H9 (cell line): ENCODE measurements around the gene LRMDA. TPM values are rescaled to one million over a fixed set of nuclear protein-coding genes. Genes with fewer than 3 reads are reported as not detected.

Experiments used
- DNase-seq: peaks from one replicate; pipeline ENCODE4 v3.0.0-alpha.2; 2017
- H2AFZ ChIP-seq: one replicate; pipeline ENCODE4 v1.6.1; 2013; ENCODE audit warnings: mild to moderate bottlenecking, low read length, control low read depth, moderate library complexity
- H2AK5ac ChIP-seq: 2 replicates; pipeline ENCODE4 v1.6.1; 2013; ENCODE audit warnings: low read length, control low read depth, mixed read lengths; ENCODE audit not compliant: insufficient read length
- H2BK120ac ChIP-seq: one replicate; pipeline ENCODE4 v1.6.1; 2013; ENCODE audit warnings: low read depth, mild to moderate bottlenecking, low read length, control low read depth, inconsistent platforms; ENCODE audit not compliant: poor library complexity, severe bottlenecking
- H2BK12ac ChIP-seq: 2 replicates; pipeline ENCODE4 v1.6.1; 2013; ENCODE audit warnings: low read length, control low read depth, mixed read lengths, low read depth; ENCODE audit not compliant: insufficient read length
- H2BK15ac ChIP-seq: 2 replicates; pipeline ENCODE4 v1.6.1; 2013; ENCODE audit warnings: low read depth, low read length, control low read depth
- H2BK20ac ChIP-seq: one replicate; pipeline ENCODE4 v1.6.1; 2013; ENCODE audit warnings: low read depth, mild to moderate bottlenecking, low read length, control low read depth, inconsistent platforms; ENCODE audit not compliant: poor library complexity, severe bottlenecking
- H2BK5ac ChIP-seq: 2 replicates; pipeline ENCODE4 v1.6.1; 2013; ENCODE audit warnings: low read length, control low read depth, mixed read lengths; ENCODE audit not compliant: insufficient read length
- H3K14ac ChIP-seq: 2 replicates; pipeline ENCODE4 v1.6.1; 2013; ENCODE audit warnings: low read length, control low read depth; ENCODE audit not compliant: insufficient read depth
- H3K18ac ChIP-seq: 2 replicates; pipeline ENCODE4 v1.6.1; 2013; ENCODE audit warnings: low read depth, mild to moderate bottlenecking, mixed read lengths, low read length, control low read depth; ENCODE audit not compliant: insufficient read length
- H3K23ac ChIP-seq: 2 replicates; pipeline ENCODE4 v1.6.1; 2013; ENCODE audit warnings: low read length, control low read depth, mixed read lengths, low read depth; ENCODE audit not compliant: insufficient read length
- H3K23me2 ChIP-seq: 2 replicates; pipeline ENCODE4 v1.6.1; 2013; ENCODE audit warnings: low read depth, mild to moderate bottlenecking, mixed read lengths, low read length, control low read depth; ENCODE audit not compliant: insufficient read length, poor library complexity, severe bottlenecking
- H3K27ac ChIP-seq: 2 replicates; pipeline ENCODE4 v1.5.1; 2013; ENCODE audit warnings: low read length, control low read depth, mixed read lengths, low read depth; ENCODE audit not compliant: insufficient read length
- H3K27me3 ChIP-seq: 2 replicates; pipeline ENCODE4 v1.6.1; 2013; ENCODE audit warnings: low read length, control low read depth, inconsistent platforms; ENCODE audit not compliant: insufficient read depth
- H3K4ac ChIP-seq: 2 replicates; pipeline ENCODE4 v1.6.1; 2013; ENCODE audit warnings: low read depth, mild to moderate bottlenecking, control low read depth, inconsistent platforms, low read length, moderate library complexity
- H3K4me1 ChIP-seq: 2 replicates; pipeline ENCODE4 v1.6.1; 2013; ENCODE audit warnings: low read length, control low read depth, inconsistent platforms; ENCODE audit not compliant: insufficient read depth
- H3K4me2 ChIP-seq: 2 replicates; pipeline ENCODE4 v1.6.1; 2013; ENCODE audit warnings: low read length, control low read depth, mixed read lengths; ENCODE audit not compliant: insufficient read length, insufficient read depth
- H3K56ac ChIP-seq: 2 replicates; pipeline ENCODE4 v1.6.1; 2013; ENCODE audit warnings: low read depth, mild to moderate bottlenecking, mixed read lengths, low read length, control low read depth; ENCODE audit not compliant: insufficient read length
- H3K79me1 ChIP-seq: 2 replicates; pipeline ENCODE4 v1.6.1; 2013; ENCODE audit warnings: low read depth, mild to moderate bottlenecking, moderate library complexity, low read length, control low read depth, inconsistent platforms; ENCODE audit not compliant: insufficient read depth, poor library complexity, severe bottlenecking
- H3K79me2 ChIP-seq: 2 replicates; pipeline ENCODE4 v1.6.1; 2013; ENCODE audit warnings: low read length, control low read depth, inconsistent platforms; ENCODE audit not compliant: insufficient read depth
- H3K9ac ChIP-seq: 2 replicates; pipeline ENCODE4 v1.6.1; 2013; ENCODE audit warnings: low read length, control low read depth, mixed read lengths; ENCODE audit not compliant: insufficient read length; ENCODE audit errors: extremely low read depth
- H3K9me3 ChIP-seq: one replicate; pipeline ENCODE4 v1.6.1; 2013; ENCODE audit warnings: low read depth, low read length, inconsistent platforms; ENCODE audit not compliant: control insufficient read depth
- H3T11ph ChIP-seq: one replicate; pipeline ENCODE4 v1.6.1; 2013; ENCODE audit warnings: mild to moderate bottlenecking, low read length, control low read depth, inconsistent platforms
- H4K20me1 ChIP-seq: one replicate; pipeline ENCODE4 v1.6.1; 2013; ENCODE audit not compliant: control insufficient read depth, insufficient read length, insufficient read depth
- H4K5ac ChIP-seq: 2 replicates; pipeline ENCODE4 v1.6.1; 2013; ENCODE audit warnings: low read depth, mild to moderate bottlenecking, mixed read lengths, low read length, control low read depth; ENCODE audit not compliant: insufficient read length
- H4K8ac ChIP-seq: replicated peaks from 2 replicates; pipeline ENCODE4 v1.6.1; 2013; ENCODE audit warnings: low read length, control low read depth, mixed read lengths, low read depth; ENCODE audit not compliant: insufficient read length
- H4K91ac ChIP-seq: 2 replicates; pipeline ENCODE4 v1.6.1; 2013; ENCODE audit warnings: low read depth, mild to moderate bottlenecking, moderate library complexity, mixed read lengths, low read length, control low read depth; ENCODE audit not compliant: insufficient read length
- H3K27ac Mint-ChIP-seq, 3 experiments: 2 replicates in 2 of 3; 3 replicates in 1 of 3; pipeline ENCODE4 v1.8.0; 2020 to 2021; ENCODE audit warnings: mixed read lengths in 3 of 3, mild to moderate bottlenecking in 1 of 3, moderate library complexity in 1 of 3
- H3K27me3 Mint-ChIP-seq: 2 replicates; pipeline ENCODE4 v1.8.0; 2021; ENCODE audit warnings: low read depth, mild to moderate bottlenecking, moderate library complexity, mixed read lengths
- H3K36me3 Mint-ChIP-seq, 3 experiments: 2 replicates in 2 of 3; 3 replicates in 1 of 3; pipeline ENCODE4 v1.8.0; 2020 to 2021; ENCODE audit warnings: low read depth in 3 of 3, mixed read lengths in 3 of 3; ENCODE audit not compliant: insufficient read depth in 1 of 3
- H3K4me1 Mint-ChIP-seq, 2 experiments: 2 replicates each; pipeline ENCODE4 v1.8.0; 2020; ENCODE audit warnings: mixed read lengths in 2 of 2
- H3K4me3 Mint-ChIP-seq, 2 experiments: 2 replicates in 1 of 2; 3 replicates in 1 of 2; pipeline ENCODE4 v1.8.0; 2020 to 2021; ENCODE audit warnings: mild to moderate bottlenecking in 2 of 2, mixed read lengths in 2 of 2, moderate library complexity in 1 of 2
- H3K9me3 Mint-ChIP-seq, 2 experiments: 2 replicates in 1 of 2; 3 replicates in 1 of 2; pipeline ENCODE4 v1.8.0; 2020; ENCODE audit warnings: mild to moderate bottlenecking in 2 of 2, mixed read lengths in 2 of 2, moderate library complexity in 1 of 2
- WGBS: extraction: QIAGEN DNeasy Blood & Tissue Kit; methylation state at CpG from one replicate; pipeline ENCODE4 v1.1.7; 2013; ENCODE audit warnings: missing lambda C conversion rate, low lambda C conversion rate, mixed read lengths; ENCODE audit not compliant: insufficient read length; ENCODE audit errors: extremely low coverage; 5-methylcytosine and 5-hydroxymethylcytosine counted together
- total RNA-seq: library from RNA; stranded (reverse); gene quantifications from 2 replicates; pipeline ENCODE4 v1.2.1, GENCODE V29; 2021
- TF ChIP-seq, protein P1 (sequence below): fragments of 200-600 bp; sonication (generic); conservative IDR thresholded peaks from 3 replicates; pipeline ENCODE4 v1.8.0; 2021; ENCODE audit warnings: antibody characterized with exemption, mild to moderate bottlenecking

Gene LRMDA
- total RNA-seq, 1 experiment from 2014 or later, result 1.8 TPM

DNA sequence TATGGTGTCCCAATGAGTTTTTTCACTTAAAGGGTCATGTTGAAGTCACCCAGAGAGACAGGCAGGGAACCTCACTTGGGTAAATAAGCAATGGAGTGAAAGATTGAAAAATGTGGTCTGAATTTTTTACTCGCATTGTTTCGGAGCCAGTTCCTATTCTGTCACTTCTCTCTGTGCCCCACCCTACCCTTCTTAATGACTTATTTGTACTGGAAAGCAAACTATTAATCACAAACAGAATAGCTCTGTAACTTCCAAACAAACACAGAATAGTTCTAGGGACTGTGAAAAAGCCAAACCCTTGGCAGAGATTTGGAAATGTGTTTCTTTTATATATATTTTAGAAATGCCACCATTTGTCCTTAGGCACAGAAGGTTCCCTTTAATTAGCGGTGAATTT is 76.0 kb downstream of the LRMDA start:
- no peak overlapping the region for H3K4me3 Mint-ChIP-seq
- Histone ChIP-seq H2AK5ac (no peak overlapping the region), H3K27me3 (no peaks in the 10 kb centered on the region; the same call in 1 of the 2 replicates), H3K4me1 (no peaks in the 10 kb centered on the region), H4K5ac (no peak overlapping the region), H3K18ac (no peak overlapping the region), H2BK15ac (no peak overlapping the region), H2BK5ac (no peak overlapping the region), H3K9me3 (no peaks in the 10 kb centered on the region), H4K8ac (no peak overlapping the region), H3K23me2 (no peaks in the 10 kb centered on the region), H4K20me1 (no peaks in the 10 kb centered on the region), H3T11ph (no peak overlapping the region), H3K4me2 (no peak overlapping the region), H3K23ac (no peak overlapping the region), H3K79me1 (no peaks in the 10 kb centered on the region), H4K91ac (no peak overlapping the region), H3K4ac (no peak overlapping the region), H3K14ac (no peak overlapping the region), H2BK20ac (no peak overlapping the region), H3K79me2 (no peaks in the 10 kb centered on the region), H2BK120ac (no peak overlapping the region), H2AFZ (no peak overlapping the region), H3K9ac (no peak overlapping the region), H3K56ac (no peak overlapping the region), H2BK12ac (no peak overlapping the region), H3K27ac (no peak overlapping the region)
- H3K4me1 Mint-ChIP-seq, result peaks cover 2 to 3% of the 10 kb centered on the region in 2 experiments
- DNase-seq, result no peak
- H3K9me3 Mint-ChIP-seq, result peaks cover 0 to 2% of the 10 kb centered on the region in 2 experiments; a peak in 1 of 5 replicates
- H3K27me3 Mint-ChIP-seq, result peaks cover 43% of the 10 kb centered on the region
- no CpG with 5 or more reads among the region's 3 CpGs for WGBS
- no peaks in the 10 kb centered on the region for H3K36me3 Mint-ChIP-seq
- TF ChIP-seq, protein P1, sequence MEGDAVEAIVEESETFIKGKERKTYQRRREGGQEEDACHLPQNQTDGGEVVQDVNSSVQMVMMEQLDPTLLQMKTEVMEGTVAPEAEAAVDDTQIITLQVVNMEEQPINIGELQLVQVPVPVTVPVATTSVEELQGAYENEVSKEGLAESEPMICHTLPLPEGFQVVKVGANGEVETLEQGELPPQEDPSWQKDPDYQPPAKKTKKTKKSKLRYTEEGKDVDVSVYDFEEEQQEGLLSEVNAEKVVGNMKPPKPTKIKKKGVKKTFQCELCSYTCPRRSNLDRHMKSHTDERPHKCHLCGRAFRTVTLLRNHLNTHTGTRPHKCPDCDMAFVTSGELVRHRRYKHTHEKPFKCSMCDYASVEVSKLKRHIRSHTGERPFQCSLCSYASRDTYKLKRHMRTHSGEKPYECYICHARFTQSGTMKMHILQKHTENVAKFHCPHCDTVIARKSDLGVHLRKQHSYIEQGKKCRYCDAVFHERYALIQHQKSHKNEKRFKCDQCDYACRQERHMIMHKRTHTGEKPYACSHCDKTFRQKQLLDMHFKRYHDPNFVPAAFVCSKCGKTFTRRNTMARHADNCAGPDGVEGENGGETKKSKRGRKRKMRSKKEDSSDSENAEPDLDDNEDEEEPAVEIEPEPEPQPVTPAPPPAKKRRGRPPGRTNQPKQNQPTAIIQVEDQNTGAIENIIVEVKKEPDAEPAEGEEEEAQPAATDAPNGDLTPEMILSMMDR, result no peak
- H3K27ac Mint-ChIP-seq, result no peak overlapping the region
